Tibial artery (tissue), 4 donors: ENCODE results near the gene SLBP.

ENCODE experiments used
- DNase-seq, 2 donors: peaks; one replicate each; pipeline ENCODE4 v3.0.0-alpha.2; 2019
- H3K27ac ChIP-seq, 2 donors: fragments of 200-600 bp; sonication (generic) in 1 of 2; 1 replicate in 1 of 2; 2 replicates in 1 of 2; pipeline ENCODE4 v1.5.1; 2018 to 2019; ENCODE audit warnings: mild to moderate bottlenecking in 1 of 2
- H3K27me3 ChIP-seq, 2 donors: fragments of 200-600 bp; sonication (generic) in 1 of 2; one replicate each; pipeline versions ENCODE4 v1.5.1 to v1.6.0; 2016 to 2019
- H3K36me3 ChIP-seq, 3 donors: fragments of 200-600 bp; sonication (generic) in 2 of 3; one replicate each; pipeline ENCODE4 v1.5.1; 2016 to 2019; ENCODE audit warnings: mild to moderate bottlenecking in 2 of 3
- H3K4me1 ChIP-seq, 4 donors: fragments of 200-600 bp; sonication (generic) in 2 of 4; 1 replicate in 3 of 4; 2 replicates in 1 of 4; pipeline ENCODE4 v1.5.1; 2016 to 2019
- H3K4me3 ChIP-seq, 2 donors: fragments of 200-600 bp; sonication (generic) in 1 of 2; 1 replicate in 1 of 2; 2 replicates in 1 of 2; pipeline ENCODE4 v1.5.1; 2018 to 2019; ENCODE audit warnings: mild to moderate bottlenecking in 2 of 2
- H3K9me3 ChIP-seq, 3 donors: fragments of 200-600 bp; sonication (generic) in 1 of 3; one replicate each; pipeline ENCODE4 v1.5.1; 2016 to 2019
- CTCF ChIP-seq, 2 experiments: fragments of 200-600 bp in 1 of 2; fragments of 450-650 bp in 1 of 2; IDR thresholded peaks; one replicate each; pipeline ENCODE4 v1.5.1; 2017 to 2019; ENCODE audit warnings: antibody characterized with exemption in 2 of 2, mild to moderate bottlenecking in 1 of 2, moderate library complexity in 1 of 2
- intact Hi-C: fragments of 100-400 bp; cut with DNase I; formaldehyde crosslinking; loops from one replicate; pipeline ENCODE4 v1.15.0; 2023; ENCODE audit warnings: low total_unique reads

The SLBP gene

GRCh38 chr4:1669270-1669669, 42.8 kb downstream of the SLBP start:
- no peak for DNase-seq
- Histone ChIP-seq H3K4me1 (peaks cover 0 to 5% (median 2%) of the 10 kb centered on the region in 4 donors), H3K36me3 (no peaks in the 10 kb centered on the region), H3K27me3 (no peaks in the 10 kb centered on the region), H3K4me3 (no peak overlapping the region), H3K9me3 (no peaks in the 10 kb centered on the region), H3K27ac (no peak overlapping the region)
- TF ChIP-seq CTCF (IDR thresholded peaks at IDR 0.05): no peak
- intact Hi-C loops: no loop called here

GRCh38 chr4:1668488-1668840, 43.7 kb downstream of the SLBP start:
- DNase-seq: no peak
- no peak overlapping the region for H3K4me3 ChIP-seq
- no peaks in the 10 kb centered on the region for H3K27me3 ChIP-seq
- intact Hi-C loops: no loop called here
- TF ChIP-seq CTCF (IDR thresholded peaks at IDR 0.05): no peak
- no peaks in the 10 kb centered on the region for H3K9me3 ChIP-seq
- H3K36me3 ChIP-seq: no peaks in the 10 kb centered on the region
- H3K4me1 ChIP-seq: peaks cover 0 to 5% (median 2%) of the 10 kb centered on the region in 4 donors
- H3K27ac ChIP-seq: no peak overlapping the region

GRCh38 chr4:1667273-1667672, 44.8 kb downstream of the SLBP start:
- H3K27ac ChIP-seq: no peak overlapping the region
- intact Hi-C loops: no loop called here
- H3K36me3 ChIP-seq: no peaks in the 10 kb centered on the region
- peaks cover 0 to 5% (median 2%) of the 10 kb centered on the region in 4 donors for H3K4me1 ChIP-seq
- TF ChIP-seq CTCF (IDR thresholded peaks at IDR 0.05): no peak
- H3K9me3 ChIP-seq: no peaks in the 10 kb centered on the region
- no peak for DNase-seq
- H3K4me3 ChIP-seq: no peak overlapping the region
- H3K27me3 ChIP-seq: no peaks in the 10 kb centered on the region

- Histone ChIP-seq H3K4me3 (no peak overlapping the region), H3K36me3 (no peaks in the 10 kb centered on the region), H3K27ac (no peak overlapping the region), H3K27me3 (no peaks in the 10 kb centered on the region), H3K9me3 (no peaks in the 10 kb centered on the region), H3K4me1 (peaks cover 0 to 5% (median 2%) of the 10 kb centered on the region in 4 donors)
- TF ChIP-seq CTCF (IDR thresholded peaks at IDR 0.05): no peak
- DNase-seq: no peak
- intact Hi-C loops: no loop called here
Observed at GRCh38 chr4:1666391-1666790, 45.7 kb downstream of the SLBP start.

- H3K27me3 ChIP-seq: no peaks in the 10 kb centered on the region
- TF ChIP-seq CTCF (IDR thresholded peaks at IDR 0.05): no peak
- peaks cover 0 to 5% (median 2%) of the 10 kb centered on the region in 4 donors for H3K4me1 ChIP-seq
- H3K36me3 ChIP-seq: no peaks in the 10 kb centered on the region
- intact Hi-C loops: no loop called here
- no peak overlapping the region for H3K27ac ChIP-seq
- no peak overlapping the region for H3K4me3 ChIP-seq
- H3K9me3 ChIP-seq: no peaks in the 10 kb centered on the region
- no peak for DNase-seq
Observed at GRCh38 chr4:1664141-1664540, 48.0 kb downstream of the SLBP start.

GRCh38 chr4:1663549-1663948, 48.6 kb downstream of the SLBP start:
- DNase-seq: no peak
- peaks cover 0 to 5% (median 2%) of the 10 kb centered on the region in 4 donors for H3K4me1 ChIP-seq
- no peak for TF ChIP-seq CTCF (IDR thresholded peaks at IDR 0.05)
- H3K9me3 ChIP-seq: no peaks in the 10 kb centered on the region
- no peak overlapping the region for H3K4me3 ChIP-seq
- no peaks in the 10 kb centered on the region for H3K27me3 ChIP-seq
- intact Hi-C loops: no loop called here
- no peaks in the 10 kb centered on the region for H3K36me3 ChIP-seq
- H3K27ac ChIP-seq: no peak overlapping the region
